ENCODE data around the gene UBE4B.

The UBE4B gene

GRCh38 chr1:10160173-10160572, 127.4 kb downstream of the UBE4B start:
- TF ChIP-seq CTCF (IDR thresholded peaks at IDR 0.05; ENCODE audit: borderline replicate concordance, control extremely low read depth, extremely low read depth, insufficient read depth, missing control alignments) = no peak
- DNase-seq (ENCODE audit: low spot score) = no peak
- in situ Hi-C loops (cut with MboI; ENCODE audit: low sequenced_read_pairs, unreplicated experiment) = no loop called here

- in situ Hi-C loops (cut with MboI; ENCODE audit: low sequenced_read_pairs, unreplicated experiment) = no loop called here
- TF ChIP-seq CTCF (IDR thresholded peaks at IDR 0.05; ENCODE audit: borderline replicate concordance, control extremely low read depth, extremely low read depth, insufficient read depth, missing control alignments) = no peak
- no peak for DNase-seq (ENCODE audit: low spot score)
These were observed 128.2 kb downstream of the UBE4B start for GRCh38 chr1:10160907-10161490.

- in situ Hi-C loops (cut with MboI; ENCODE audit: low sequenced_read_pairs, unreplicated experiment) = no loop called here
- no peak for TF ChIP-seq CTCF (IDR thresholded peaks at IDR 0.05; ENCODE audit: borderline replicate concordance, control extremely low read depth, extremely low read depth, insufficient read depth, missing control alignments)
- no peak for DNase-seq (ENCODE audit: low spot score)
These were observed 129.0 kb downstream of the UBE4B start for GRCh38 chr1:10161541-10162290.

- peak; percentile 63 for DNase-seq (ENCODE audit: low spot score)
- in situ Hi-C loops (cut with MboI; ENCODE audit: low sequenced_read_pairs, unreplicated experiment) = no loop called here
- no peak for TF ChIP-seq CTCF (IDR thresholded peaks at IDR 0.05; ENCODE audit: borderline replicate concordance, control extremely low read depth, extremely low read depth, insufficient read depth, missing control alignments)
These were observed 136.3 kb downstream of the UBE4B start for GRCh38 chr1:10168912-10169514.

GRCh38 chr1:10170239-10170574, 137.4 kb downstream of the UBE4B start:
- DNase-seq (ENCODE audit: low spot score) = peak; percentile 50
- TF ChIP-seq CTCF (IDR thresholded peaks at IDR 0.05; ENCODE audit: borderline replicate concordance, control extremely low read depth, extremely low read depth, insufficient read depth, missing control alignments) = no peak
- in situ Hi-C loops (cut with MboI; ENCODE audit: low sequenced_read_pairs, unreplicated experiment) = no loop called here

GRCh38 chr1:10171105-10171767, 138.5 kb downstream of the UBE4B start:
- no peak for TF ChIP-seq CTCF (IDR thresholded peaks at IDR 0.05; ENCODE audit: borderline replicate concordance, control extremely low read depth, extremely low read depth, insufficient read depth, missing control alignments)
- in situ Hi-C loops (cut with MboI; ENCODE audit: low sequenced_read_pairs, unreplicated experiment) = no loop called here
- no peak for DNase-seq (ENCODE audit: low spot score)
